Measurements from ENCODE around the gene THY1. TPM values are rescaled to one million over a fixed set of nuclear protein-coding genes. Genes with fewer than 3 reads are reported as not detected.
"Not testable (repeated sequence)": the region's sequence is repeated elsewhere in the genome, so short reads cannot be mapped to it uniquely, and the experiment has no call there.

Gene THY1
- total and polyA plus RNA-seq, 4 donors = 70.0 to 269 (median 168) TPM

GRCh38 chr11:119400860-119401259 is 22.1 kb downstream of the THY1 start:
- H3K27ac ChIP-seq (ENCODE audit: low read depth, low read length) = no peak overlapping the region
- DNase-seq (ENCODE audit: low read depth in 4 of 6, low spot score in 6 of 6) = no peak
- no peaks in the 10 kb centered on the region for H3K27me3 ChIP-seq (ENCODE audit: control insufficient read depth, insufficient read depth, low read length)
- H3K9me3 ChIP-seq (ENCODE audit: control insufficient read depth, insufficient read depth, low read length) = no peaks in the 10 kb centered on the region
- no peaks in the 10 kb centered on the region for H3K36me3 ChIP-seq (ENCODE audit: control insufficient read depth, insufficient read depth, low read length)
- no peaks in the 10 kb centered on the region for H3K4me1 ChIP-seq (ENCODE audit: control insufficient read depth, insufficient read depth, low read length)
- no peak overlapping the region for H3K4me3 ChIP-seq (ENCODE audit: low read depth, low read length)

DNA sequence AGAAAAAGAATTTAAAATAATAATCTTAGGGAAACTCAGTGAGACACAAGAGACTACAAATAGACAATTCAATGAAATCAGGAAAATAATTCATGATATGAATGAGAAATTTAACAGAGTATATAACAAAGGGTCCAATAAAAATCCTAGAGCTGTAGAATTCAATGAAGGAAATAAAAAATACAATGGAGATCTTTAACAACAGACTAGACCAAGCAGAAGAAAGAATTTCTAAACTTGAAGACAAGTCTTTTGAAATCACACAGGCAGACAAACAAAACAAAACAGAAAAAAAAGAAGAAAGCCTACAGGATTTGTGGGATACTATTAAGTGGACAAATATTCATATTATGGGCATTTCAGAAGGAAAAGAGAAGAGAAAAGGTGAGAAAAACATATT is 25.2 kb downstream of the THY1 start:
- Histone ChIP-seq H3K27ac (ENCODE audit: low read depth, low read length) (no peak overlapping the region), H3K9me3 (ENCODE audit: control insufficient read depth, insufficient read depth, low read length) (no peaks in the 10 kb centered on the region), H3K4me1 (ENCODE audit: control insufficient read depth, insufficient read depth, low read length) (no peaks in the 10 kb centered on the region), H3K36me3 (ENCODE audit: control insufficient read depth, insufficient read depth, low read length) (no peaks in the 10 kb centered on the region), H3K4me3 (ENCODE audit: low read depth, low read length) (no peak overlapping the region), H3K27me3 (ENCODE audit: control insufficient read depth, insufficient read depth, low read length) (no peaks in the 10 kb centered on the region)
- DNase-seq (ENCODE audit: low read depth in 4 of 6, low spot score in 6 of 6) = no peak

DNA sequence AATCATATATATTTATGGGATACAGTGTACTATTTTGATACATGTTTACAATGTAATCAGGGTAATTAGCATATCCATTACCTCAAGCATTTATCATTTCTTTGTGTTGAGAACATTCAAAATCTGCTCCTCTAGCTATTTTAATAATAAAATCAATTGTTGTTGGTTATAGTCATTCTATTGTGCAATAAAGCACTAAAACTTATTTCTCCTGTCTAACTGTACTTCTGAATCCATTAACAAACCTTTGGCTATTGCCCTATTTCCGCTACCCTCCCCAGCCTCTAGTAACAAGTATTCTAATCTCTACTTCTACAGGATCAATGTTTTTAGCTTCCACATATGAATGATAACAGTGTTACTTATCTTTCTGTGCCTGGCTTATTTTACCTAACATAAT is 26.1 kb downstream of the THY1 start:
- WGBS (ENCODE audit: insufficient coverage) = 90% methylated on average over 1 of the region's 1 CpG
- H3K4me3 ChIP-seq (ENCODE audit: low read depth, low read length) = no peak overlapping the region

DNA sequence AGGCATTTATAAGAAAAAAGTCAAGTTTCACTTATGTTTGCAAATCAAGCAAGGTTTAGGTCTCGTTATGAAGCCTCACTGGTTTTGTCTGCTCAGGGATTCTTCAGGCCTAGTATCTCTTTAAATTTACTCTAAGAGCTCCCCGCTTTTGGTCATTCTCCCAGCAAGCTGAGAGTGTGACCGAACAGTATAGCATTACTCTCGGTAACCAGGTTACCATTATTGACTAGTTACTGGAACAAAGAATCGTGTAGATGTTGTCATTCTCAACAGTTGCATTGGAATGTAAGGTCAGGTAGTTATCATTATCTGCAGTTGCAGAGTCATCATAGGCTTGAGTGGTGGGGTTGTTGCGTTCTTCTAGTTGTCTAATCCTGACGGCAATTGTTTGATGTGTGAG is 31.7 kb downstream of the THY1 start:
- no peaks in the 10 kb centered on the region for H3K27me3 ChIP-seq (ENCODE audit: control insufficient read depth, insufficient read depth, low read length)
- no peak overlapping the region for H3K27ac ChIP-seq (ENCODE audit: low read depth, low read length)
- DNase-seq (ENCODE audit: low read depth in 4 of 6, low spot score in 6 of 6) = no peak
- no peak overlapping the region for H3K4me3 ChIP-seq (ENCODE audit: low read depth, low read length)
- H3K9me3 ChIP-seq (ENCODE audit: control insufficient read depth, insufficient read depth, low read length) = no peaks in the 10 kb centered on the region
- WGBS (ENCODE audit: insufficient coverage) = 90% methylated on average over 3 of the region's 7 CpGs
- no peaks in the 10 kb centered on the region for H3K4me1 ChIP-seq (ENCODE audit: control insufficient read depth, insufficient read depth, low read length)
- H3K36me3 ChIP-seq (ENCODE audit: control insufficient read depth, insufficient read depth, low read length) = no peaks in the 10 kb centered on the region

More for the DNA sequence above, 26.1 kb downstream of the THY1 start:
- DNase-seq (ENCODE audit: low read depth in 4 of 6, low spot score in 6 of 6) = no peak
- Histone ChIP-seq H3K27me3 (ENCODE audit: control insufficient read depth, insufficient read depth, low read length) (no peaks in the 10 kb centered on the region), H3K4me1 (ENCODE audit: control insufficient read depth, insufficient read depth, low read length) (no peaks in the 10 kb centered on the region), H3K36me3 (ENCODE audit: control insufficient read depth, insufficient read depth, low read length) (no peaks in the 10 kb centered on the region), H3K9me3 (ENCODE audit: control insufficient read depth, insufficient read depth, low read length) (no peaks in the 10 kb centered on the region), H3K27ac (ENCODE audit: low read depth, low read length) (no peak overlapping the region)

DNA sequence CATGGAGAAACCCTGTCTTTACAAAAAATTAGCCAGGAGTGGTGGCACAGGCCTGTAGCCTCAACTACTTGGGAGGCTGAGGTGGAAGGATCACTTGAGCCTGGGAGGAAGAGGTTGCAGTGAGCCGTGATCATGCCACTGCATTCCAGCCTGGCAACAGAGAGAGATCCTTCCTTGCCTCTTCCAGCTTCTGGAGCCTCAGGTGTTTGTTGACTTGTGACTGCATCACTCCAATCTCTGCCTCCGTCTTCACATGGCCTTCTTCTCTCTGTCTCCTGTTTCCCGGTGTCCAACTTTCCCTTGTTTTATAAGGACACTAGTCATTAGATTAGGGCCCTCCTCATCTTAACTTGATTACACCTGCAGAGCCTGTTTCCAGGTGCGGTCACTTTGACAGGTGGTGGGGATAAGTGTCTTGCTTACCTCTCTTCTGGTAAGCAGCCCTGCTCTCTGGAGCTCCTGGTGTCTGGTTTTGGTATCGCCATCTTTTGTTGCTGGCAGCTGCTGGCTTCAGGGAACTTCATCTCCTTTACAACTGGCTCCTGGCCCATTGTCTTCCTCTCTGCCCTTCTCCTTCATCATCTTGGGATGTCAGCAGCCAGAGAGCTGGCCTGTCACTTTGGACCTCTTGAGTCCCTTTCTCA is 33.2 kb downstream of the THY1 start:
- no peaks in the 10 kb centered on the region for H3K9me3 ChIP-seq (ENCODE audit: control insufficient read depth, insufficient read depth, low read length)
- no peak for DNase-seq (ENCODE audit: low read depth in 4 of 6, low spot score in 6 of 6)
- 86% methylated on average over 3 of the region's 5 CpGs for WGBS (ENCODE audit: insufficient coverage)
- no peak overlapping the region for H3K4me3 ChIP-seq (ENCODE audit: low read depth, low read length)
- no peak overlapping the region for H3K27ac ChIP-seq (ENCODE audit: low read depth, low read length)
- H3K27me3 ChIP-seq (ENCODE audit: control insufficient read depth, insufficient read depth, low read length) = no peaks in the 10 kb centered on the region
- H3K36me3 ChIP-seq (ENCODE audit: control insufficient read depth, insufficient read depth, low read length) = no peaks in the 10 kb centered on the region
- no peaks in the 10 kb centered on the region for H3K4me1 ChIP-seq (ENCODE audit: control insufficient read depth, insufficient read depth, low read length)

DNA sequence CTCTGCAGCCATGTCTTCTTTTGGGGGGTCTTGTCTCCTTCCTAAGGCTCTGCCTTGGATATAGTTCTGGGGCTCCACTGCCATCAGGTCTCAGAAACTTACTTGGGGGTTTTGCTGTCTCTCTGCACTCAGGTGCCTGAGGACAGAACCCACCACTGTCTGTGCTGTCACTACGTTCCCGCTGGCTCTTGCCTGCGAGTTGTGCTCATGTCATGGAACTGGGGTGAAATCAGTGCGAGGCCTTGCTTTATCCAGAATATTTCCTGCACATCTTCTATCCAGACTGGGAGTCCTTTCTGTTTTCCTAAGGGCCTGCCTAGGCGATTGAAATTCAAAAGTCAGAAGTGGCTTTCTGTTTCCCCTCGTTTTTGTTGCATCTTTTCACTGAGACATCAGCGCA is 34.9 kb downstream of the THY1 start:
- H3K36me3 ChIP-seq (ENCODE audit: control insufficient read depth, insufficient read depth, low read length) = no peaks in the 10 kb centered on the region
- WGBS (ENCODE audit: insufficient coverage) = 90% methylated on average over 5 of the region's 7 CpGs
- H3K9me3 ChIP-seq (ENCODE audit: control insufficient read depth, insufficient read depth, low read length) = no peaks in the 10 kb centered on the region
- H3K4me3 ChIP-seq (ENCODE audit: low read depth, low read length) = no peak overlapping the region
- H3K27ac ChIP-seq (ENCODE audit: low read depth, low read length) = no peak overlapping the region
- H3K27me3 ChIP-seq (ENCODE audit: control insufficient read depth, insufficient read depth, low read length) = no peaks in the 10 kb centered on the region
- no peaks in the 10 kb centered on the region for H3K4me1 ChIP-seq (ENCODE audit: control insufficient read depth, insufficient read depth, low read length)
- no peak for DNase-seq (ENCODE audit: low read depth in 4 of 6, low spot score in 6 of 6)

DNA sequence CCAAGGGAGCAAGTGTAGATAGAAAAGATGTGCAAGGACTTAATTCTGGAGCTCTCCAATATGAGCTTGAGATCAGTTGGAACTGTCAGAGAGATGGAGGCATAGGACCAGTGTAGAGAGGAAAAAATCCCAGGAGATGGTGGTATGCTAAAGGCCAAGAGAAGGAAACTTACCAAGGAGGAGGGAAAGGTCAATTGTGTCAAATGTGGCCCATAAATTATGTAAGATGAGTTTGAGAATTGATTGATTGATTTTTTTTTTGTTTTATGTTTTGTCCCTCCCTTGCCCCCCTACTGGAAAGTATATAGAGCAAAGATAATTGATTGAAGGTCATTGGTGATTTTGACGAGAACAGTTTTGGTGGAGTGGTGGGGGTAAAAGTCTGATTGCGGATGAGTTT is 38.6 kb downstream of the THY1 start:
- no peaks in the 10 kb centered on the region for H3K9me3 ChIP-seq (ENCODE audit: control insufficient read depth, insufficient read depth, low read length)
- no peaks in the 10 kb centered on the region for H3K36me3 ChIP-seq (ENCODE audit: control insufficient read depth, insufficient read depth, low read length)
- H3K27me3 ChIP-seq (ENCODE audit: control insufficient read depth, insufficient read depth, low read length) = no peaks in the 10 kb centered on the region
- peaks cover 22% of the 10 kb centered on the region for H3K4me1 ChIP-seq (ENCODE audit: control insufficient read depth, insufficient read depth, low read length)
- no peak overlapping the region for H3K4me3 ChIP-seq (ENCODE audit: low read depth, low read length)
- no peak for DNase-seq (ENCODE audit: low read depth in 4 of 6, low spot score in 6 of 6)
- H3K27ac ChIP-seq (ENCODE audit: low read depth, low read length) = no peak overlapping the region
- 82% methylated on average over 2 of the region's 2 CpGs for WGBS (ENCODE audit: insufficient coverage)

DNA sequence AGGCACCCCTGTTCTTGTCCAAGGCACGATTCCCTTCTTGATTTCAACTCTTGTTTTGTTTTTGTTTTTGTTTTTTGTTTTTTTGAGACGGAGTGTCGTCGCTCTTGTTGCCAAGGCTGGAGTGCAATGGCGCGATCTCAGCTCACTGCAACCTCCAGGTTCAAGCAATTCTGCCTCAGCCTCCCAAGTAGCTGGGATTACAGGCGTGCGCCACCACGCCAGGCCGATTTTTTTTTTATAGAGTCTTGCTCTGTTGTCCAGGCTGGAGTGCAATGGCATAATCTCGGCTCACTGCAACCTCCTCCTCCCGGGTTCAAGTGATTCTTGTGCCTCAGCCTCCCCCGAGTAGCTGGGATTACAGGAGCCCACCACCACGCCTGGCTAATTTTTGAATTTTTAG is 40.5 kb downstream of the THY1 start:
- not testable (repeated sequence) for H3K4me3 ChIP-seq (ENCODE audit: low read depth, low read length); H3K27me3 ChIP-seq (ENCODE audit: control insufficient read depth, insufficient read depth, low read length); H3K36me3 ChIP-seq (ENCODE audit: control insufficient read depth, insufficient read depth, low read length); DNase-seq (ENCODE audit: low read depth in 4 of 6, low spot score in 6 of 6); H3K9me3 ChIP-seq (ENCODE audit: control insufficient read depth, insufficient read depth, low read length); H3K27ac ChIP-seq (ENCODE audit: low read depth, low read length)
- H3K4me1 ChIP-seq (ENCODE audit: control insufficient read depth, insufficient read depth, low read length) = peaks cover 40% of the 10 kb centered on the region
- 90% methylated on average over 12 of the region's 14 CpGs for WGBS (ENCODE audit: insufficient coverage)

DNA sequence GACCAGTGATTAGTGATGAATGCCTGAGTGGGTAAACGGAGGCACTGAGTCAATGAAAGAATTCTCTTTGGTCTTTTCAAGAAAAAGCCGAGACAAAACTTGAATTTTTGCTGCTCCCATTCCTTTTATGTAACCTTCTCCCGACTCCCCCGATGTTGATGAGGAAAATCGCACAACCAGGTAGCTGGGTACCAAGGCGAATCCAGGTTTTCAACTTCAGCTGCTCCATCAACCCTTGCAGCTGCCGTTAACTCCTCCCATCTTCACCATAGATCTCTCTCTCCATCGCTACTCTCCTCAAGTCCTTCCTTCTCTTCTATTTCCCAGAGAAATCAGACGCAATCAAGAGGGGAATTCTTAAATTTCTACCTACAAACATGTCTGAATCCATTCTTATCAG is 40.9 kb downstream of the THY1 start:
- Histone ChIP-seq H3K4me3 (ENCODE audit: low read depth, low read length) (peak overlapping the region; percentile 70), H3K9me3 (ENCODE audit: control insufficient read depth, insufficient read depth, low read length) (no peaks in the 10 kb centered on the region), H3K27ac (ENCODE audit: low read depth, low read length) (no peak overlapping the region), H3K4me1 (ENCODE audit: control insufficient read depth, insufficient read depth, low read length) (peaks cover 44% of the 10 kb centered on the region), H3K27me3 (ENCODE audit: control insufficient read depth, insufficient read depth, low read length) (no peaks in the 10 kb centered on the region), H3K36me3 (ENCODE audit: control insufficient read depth, insufficient read depth, low read length) (no peaks in the 10 kb centered on the region)
- WGBS (ENCODE audit: insufficient coverage) = 12% methylated on average over 8 of the region's 9 CpGs
- peak in 1 of 6 donors; percentile 3 for DNase-seq (ENCODE audit: low read depth in 4 of 6, low spot score in 6 of 6)

GRCh38 chr11:119381181-119381988 is 41.6 kb downstream of the THY1 start, which contains the start of gene USP2:
USP2 (minus strand) TSS chr11:119381690; CDS start chr11:119373480, 8,210 bp downstream.
- H3K27me3 ChIP-seq (ENCODE audit: control insufficient read depth, insufficient read depth, low read length) = no peaks in the 10 kb centered on the region
- under 1% methylated on average over 50 of the region's 54 CpGs for WGBS (ENCODE audit: insufficient coverage)
- H3K9me3 ChIP-seq (ENCODE audit: control insufficient read depth, insufficient read depth, low read length) = no peaks in the 10 kb centered on the region
- peak; percentile 86 to 98 (median 92) for DNase-seq (ENCODE audit: low read depth in 4 of 6, low spot score in 6 of 6)
- H3K27ac ChIP-seq (ENCODE audit: low read depth, low read length) = peak within 1 kb of the TSS; percentile 80
- H3K4me3 ChIP-seq (ENCODE audit: low read depth, low read length) = peak within 1 kb of the TSS; percentile 70
- no peaks in the 10 kb centered on the region for H3K36me3 ChIP-seq (ENCODE audit: control insufficient read depth, insufficient read depth, low read length)
- peaks cover 51% of the 10 kb centered on the region for H3K4me1 ChIP-seq (ENCODE audit: control insufficient read depth, insufficient read depth, low read length)
